ENCODE results near the gene NPHS1.

The NPHS1 gene

DNA sequence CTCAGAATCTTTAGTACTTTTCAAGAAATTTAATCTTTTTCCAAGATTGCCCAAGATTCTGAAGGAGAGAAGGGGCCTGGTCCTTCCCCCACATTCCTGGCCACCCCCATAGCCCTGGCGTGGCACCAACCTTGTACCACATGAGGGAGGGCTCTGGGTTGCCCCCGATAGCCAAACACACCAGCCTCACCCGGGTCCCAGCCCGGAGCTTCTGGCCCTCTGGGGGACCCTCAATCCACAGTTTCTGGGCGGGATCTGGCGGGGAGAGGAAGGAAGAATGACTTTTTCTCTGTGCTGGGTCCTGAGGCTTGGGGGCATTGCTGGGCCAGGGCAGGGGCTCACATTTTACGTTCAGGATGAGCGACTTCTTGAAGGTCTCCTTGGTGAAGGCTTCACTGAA, 4.4 kb downstream of the NPHS1 start:
- Histone ChIP-seq H3K4me1 (ENCODE audit: insufficient read depth, low read length, poor library complexity, severe bottlenecking) (no peaks in the 10 kb centered on the region), H4K20me1 (ENCODE audit: insufficient read depth, low read length, poor library complexity, severe bottlenecking) (no peaks in the 10 kb centered on the region), H3K9me2 (replicated peaks; ENCODE audit: low read depth, low read length) (no peaks in the 10 kb centered on the region), H3K9me3 (ENCODE audit: insufficient read depth, low read depth, low read length) (no peaks in the 10 kb centered on the region), H3K36me3 (ENCODE audit: insufficient read depth, low read length) (no peaks in the 10 kb centered on the region), H2AFZ (ENCODE audit: low read length) (no peak overlapping the region), H3F3A (ENCODE audit: low read depth) (no peaks in the 10 kb centered on the region), H3K27me3 (ENCODE audit: insufficient read depth, low read length, poor library complexity, severe bottlenecking) (no peaks in the 10 kb centered on the region), H3K4me3 (ENCODE audit: low read length, poor library complexity, severe bottlenecking) (no peak overlapping the region), H3K79me2 (ENCODE audit: insufficient read depth, low read length) (no peaks in the 10 kb centered on the region), H3K9ac (ENCODE audit: low read depth, low read length, poor library complexity, severe bottlenecking) (no peak overlapping the region), H3K4me2 (ENCODE audit: low read depth, low read length, poor library complexity, severe bottlenecking) (no peak overlapping the region)
- TF ChIP-seq, protein P1, sequence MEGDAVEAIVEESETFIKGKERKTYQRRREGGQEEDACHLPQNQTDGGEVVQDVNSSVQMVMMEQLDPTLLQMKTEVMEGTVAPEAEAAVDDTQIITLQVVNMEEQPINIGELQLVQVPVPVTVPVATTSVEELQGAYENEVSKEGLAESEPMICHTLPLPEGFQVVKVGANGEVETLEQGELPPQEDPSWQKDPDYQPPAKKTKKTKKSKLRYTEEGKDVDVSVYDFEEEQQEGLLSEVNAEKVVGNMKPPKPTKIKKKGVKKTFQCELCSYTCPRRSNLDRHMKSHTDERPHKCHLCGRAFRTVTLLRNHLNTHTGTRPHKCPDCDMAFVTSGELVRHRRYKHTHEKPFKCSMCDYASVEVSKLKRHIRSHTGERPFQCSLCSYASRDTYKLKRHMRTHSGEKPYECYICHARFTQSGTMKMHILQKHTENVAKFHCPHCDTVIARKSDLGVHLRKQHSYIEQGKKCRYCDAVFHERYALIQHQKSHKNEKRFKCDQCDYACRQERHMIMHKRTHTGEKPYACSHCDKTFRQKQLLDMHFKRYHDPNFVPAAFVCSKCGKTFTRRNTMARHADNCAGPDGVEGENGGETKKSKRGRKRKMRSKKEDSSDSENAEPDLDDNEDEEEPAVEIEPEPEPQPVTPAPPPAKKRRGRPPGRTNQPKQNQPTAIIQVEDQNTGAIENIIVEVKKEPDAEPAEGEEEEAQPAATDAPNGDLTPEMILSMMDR (conservative IDR thresholded peaks at IDR 0.05; ENCODE audit: low read length), result no peak

DNA sequence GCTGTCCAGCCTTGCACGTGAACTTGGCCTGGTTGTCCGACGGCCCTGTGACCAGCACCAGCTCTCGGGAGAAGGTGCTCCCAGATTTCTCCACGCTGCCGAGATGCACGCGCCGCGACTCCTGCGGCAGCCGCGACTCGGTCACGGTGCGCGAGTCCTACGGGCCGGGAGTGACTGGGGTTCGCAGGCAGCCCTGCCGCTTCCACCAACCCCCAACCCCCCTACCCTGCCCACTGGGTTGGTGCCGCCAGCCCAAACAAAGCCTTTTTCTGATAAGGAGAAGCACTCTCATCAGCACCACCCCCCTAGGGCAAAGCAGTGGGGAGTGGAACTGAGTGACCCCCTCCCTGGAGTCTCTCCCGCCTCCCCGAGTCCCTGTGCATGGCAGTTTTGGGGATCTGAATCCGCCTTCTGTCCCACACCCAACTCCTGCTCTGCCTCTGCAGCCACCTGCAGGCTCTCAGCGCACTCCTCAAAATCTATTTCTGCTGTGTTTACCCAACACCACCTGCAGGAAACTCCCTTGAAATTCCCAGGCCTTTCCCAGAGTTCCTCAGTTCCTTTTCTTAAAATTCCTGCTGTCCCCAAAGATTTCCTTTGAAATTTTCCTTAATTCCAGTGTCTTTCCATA, 6.2 kb downstream of the NPHS1 start:
- Histone ChIP-seq H3K36me3 (ENCODE audit: insufficient read depth, low read length) (no peaks in the 10 kb centered on the region), H3K9ac (ENCODE audit: low read depth, low read length, poor library complexity, severe bottlenecking) (no peak overlapping the region), H3K4me2 (ENCODE audit: low read depth, low read length, poor library complexity, severe bottlenecking) (no peak overlapping the region), H3K4me3 (ENCODE audit: low read length, poor library complexity, severe bottlenecking) (no peak overlapping the region), H3K79me2 (ENCODE audit: insufficient read depth, low read length) (no peaks in the 10 kb centered on the region), H3K9me2 (replicated peaks; ENCODE audit: low read depth, low read length) (no peaks in the 10 kb centered on the region), H3K9me3 (ENCODE audit: insufficient read depth, low read depth, low read length) (no peaks in the 10 kb centered on the region), H2AFZ (ENCODE audit: low read length) (no peak overlapping the region), H4K20me1 (ENCODE audit: insufficient read depth, low read length, poor library complexity, severe bottlenecking) (no peaks in the 10 kb centered on the region), H3K27me3 (ENCODE audit: insufficient read depth, low read length, poor library complexity, severe bottlenecking) (no peaks in the 10 kb centered on the region), H3K4me1 (ENCODE audit: insufficient read depth, low read length, poor library complexity, severe bottlenecking) (no peaks in the 10 kb centered on the region), H3F3A (ENCODE audit: low read depth) (no peaks in the 10 kb centered on the region)
- TF ChIP-seq, protein P1 (conservative IDR thresholded peaks at IDR 0.05; ENCODE audit: low read length), result no peak
- no peak for TF ChIP-seq EZH2phosphoT487 (IDR thresholded peaks at IDR 0.05; ENCODE audit: borderline replicate concordance)

DNA sequence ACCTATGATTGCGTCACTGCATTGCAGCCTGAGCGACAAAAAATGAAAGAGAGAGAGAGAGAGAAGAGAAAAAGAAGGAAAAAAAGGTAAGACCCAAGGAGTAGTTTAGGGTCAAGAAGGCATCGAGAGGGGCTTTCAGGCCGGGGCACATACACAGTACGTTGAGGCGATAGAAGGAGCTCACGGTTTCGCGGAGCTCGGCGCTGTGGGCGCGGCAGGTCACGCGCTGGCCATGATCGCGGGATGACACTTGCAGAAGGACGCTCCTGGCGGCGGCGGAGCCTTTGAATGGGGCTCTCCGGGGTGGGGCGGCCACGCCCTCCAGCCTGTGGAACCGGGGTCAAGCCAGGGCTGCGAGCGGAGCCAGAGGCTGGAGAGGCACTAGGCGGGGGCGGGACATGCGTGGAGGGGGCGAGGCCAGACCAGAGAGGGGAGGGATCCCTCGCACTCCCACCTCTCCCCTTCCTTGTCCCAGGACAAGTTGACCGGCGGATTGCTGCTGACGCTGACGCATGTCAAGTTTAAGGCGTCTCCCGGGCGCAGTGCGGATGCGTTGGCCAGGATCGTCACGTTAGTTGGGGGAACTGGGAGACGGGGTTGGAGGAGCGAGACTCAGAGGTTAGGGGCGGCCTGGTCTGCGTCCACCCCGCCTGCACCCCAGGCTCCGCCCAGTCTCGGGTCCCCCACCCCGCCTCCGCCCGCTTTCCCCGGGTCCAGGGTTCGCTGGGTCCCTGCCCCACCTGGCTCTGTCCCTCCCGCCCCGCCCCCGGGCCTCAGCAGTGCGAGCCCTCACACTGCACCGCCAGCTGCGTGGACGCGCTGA, 6.9 kb downstream of the NPHS1 start:
- Histone ChIP-seq H3K4me3 (ENCODE audit: low read length, poor library complexity, severe bottlenecking) (no peak overlapping the region), H3K27me3 (ENCODE audit: insufficient read depth, low read length, poor library complexity, severe bottlenecking) (no peaks in the 10 kb centered on the region), H2AFZ (ENCODE audit: low read length) (no peak overlapping the region), H3F3A (ENCODE audit: low read depth) (no peaks in the 10 kb centered on the region), H4K20me1 (ENCODE audit: insufficient read depth, low read length, poor library complexity, severe bottlenecking) (no peaks in the 10 kb centered on the region), H3K4me2 (ENCODE audit: low read depth, low read length, poor library complexity, severe bottlenecking) (no peak overlapping the region), H3K9me3 (ENCODE audit: insufficient read depth, low read depth, low read length) (no peaks in the 10 kb centered on the region), H3K9me2 (replicated peaks; ENCODE audit: low read depth, low read length) (no peaks in the 10 kb centered on the region), H3K36me3 (ENCODE audit: insufficient read depth, low read length) (no peaks in the 10 kb centered on the region), H3K9ac (ENCODE audit: low read depth, low read length, poor library complexity, severe bottlenecking) (no peak overlapping the region), H3K4me1 (ENCODE audit: insufficient read depth, low read length, poor library complexity, severe bottlenecking) (no peaks in the 10 kb centered on the region), H3K79me2 (ENCODE audit: insufficient read depth, low read length) (no peaks in the 10 kb centered on the region)
- TF ChIP-seq, protein P1 (conservative IDR thresholded peaks at IDR 0.05; ENCODE audit: low read length), result no peak
- no peak for TF ChIP-seq EZH2phosphoT487 (IDR thresholded peaks at IDR 0.05; ENCODE audit: borderline replicate concordance)

All from Loucy (cell line).